GM19397 (cell line): ENCODE results near the gene PFKFB1.

Experiments
- ATAC-seq: cut with Tn5 transposase; IDR thresholded peaks from one replicate; pipeline ENCODE4 v1.9.1; 2021; ENCODE audit warnings: mild to moderate bottlenecking, moderate library complexity; ENCODE audit not compliant: unreplicated experiment

Gene PFKFB1

GRCh38 chrX:54928876-54929275, 65.1 kb downstream of the PFKFB1 start:
- ATAC-seq, result no peak

- no peak for ATAC-seq
Measured at GRCh38 chrX:54926978-54927377, 67.0 kb downstream of the PFKFB1 start.

GRCh38 chrX:54923376-54923775, 70.6 kb downstream of the PFKFB1 start:
- ATAC-seq, result no peak

- ATAC-seq, result no peak
Measured at GRCh38 chrX:54922547-54922946, 71.4 kb downstream of the PFKFB1 start.

GRCh38 chrX:54921427-54922021, 72.5 kb downstream of the PFKFB1 start:
- peak; percentile 84 for ATAC-seq

- no peak for ATAC-seq
Measured at GRCh38 chrX:54920610-54921426, 73.2 kb downstream of the PFKFB1 start, which contains the start of gene TRO. Gene TRO (plus strand): TSS chrX:54920824. CDS start chrX:54922247, 1,423 bp downstream.

- no peak for ATAC-seq
Measured at GRCh38 chrX:54909941-54910340, 84.0 kb downstream of the PFKFB1 start.

- no peak for ATAC-seq
Measured at GRCh38 chrX:54894159-54894558, 99.8 kb downstream of the PFKFB1 start.

GRCh38 chrX:54891573-54891972, 102.4 kb downstream of the PFKFB1 start:
- ATAC-seq, result no peak

- ATAC-seq, result no peak
Measured at GRCh38 chrX:54885740-54886139, 108.2 kb downstream of the PFKFB1 start.
